GM18909 (cell line): ENCODE results near the gene MLST8.

Experiments
- ATAC-seq: cut with Tn5 transposase; IDR thresholded peaks from one replicate; pipeline ENCODE4 v1.9.1; 2021; ENCODE audit warnings: mild to moderate bottlenecking; ENCODE audit not compliant: unreplicated experiment, poor library complexity

Gene MLST8

DNA sequence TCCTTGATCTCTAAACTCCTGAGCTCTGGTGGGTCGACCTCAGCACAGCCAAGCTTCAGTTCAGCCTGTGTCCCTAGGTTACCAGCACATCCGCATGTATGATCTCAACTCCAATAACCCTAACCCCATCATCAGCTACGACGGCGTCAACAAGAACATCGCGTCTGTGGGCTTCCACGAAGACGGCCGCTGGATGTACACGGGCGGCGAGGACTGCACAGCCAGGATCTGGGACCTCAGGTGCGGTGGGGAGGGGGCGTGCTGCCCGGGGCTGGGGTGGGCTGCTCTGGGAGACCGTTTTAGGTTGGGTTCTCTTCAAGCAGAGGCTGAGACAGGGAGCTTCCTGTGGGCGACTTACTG is 1.1 kb downstream of the MLST8 start:
- no peak for ATAC-seq

DNA sequence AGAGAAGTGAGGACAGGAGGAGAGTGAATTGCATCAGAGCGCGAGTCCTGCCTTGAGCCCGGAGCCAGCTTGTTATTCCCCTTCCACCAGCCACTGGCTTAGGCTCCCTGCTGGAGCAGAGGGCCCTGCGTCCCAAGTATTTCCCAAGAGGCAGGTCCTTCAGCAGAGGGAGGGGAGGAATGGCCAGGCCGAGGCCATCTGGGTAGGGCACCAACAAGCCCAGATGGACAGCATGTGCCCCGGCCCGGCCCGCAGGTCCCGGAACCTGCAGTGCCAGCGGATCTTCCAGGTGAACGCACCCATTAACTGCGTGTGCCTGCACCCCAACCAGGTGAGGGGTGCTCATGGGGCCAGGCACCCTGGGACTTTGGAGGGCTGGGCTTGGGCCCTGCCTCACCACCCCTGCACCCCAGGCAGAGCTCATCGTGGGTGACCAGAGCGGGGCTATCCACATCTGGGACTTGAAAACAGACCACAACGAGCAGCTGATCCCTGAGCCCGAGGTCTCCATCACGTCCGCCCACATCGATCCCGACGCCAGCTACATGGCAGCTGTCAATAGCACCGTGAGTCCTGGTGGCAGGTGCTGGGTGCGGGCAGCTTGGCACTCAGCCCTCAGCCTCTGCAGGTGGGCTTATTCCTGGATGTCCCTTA is 1.7 kb downstream of the MLST8 start:
- no peak for ATAC-seq

DNA sequence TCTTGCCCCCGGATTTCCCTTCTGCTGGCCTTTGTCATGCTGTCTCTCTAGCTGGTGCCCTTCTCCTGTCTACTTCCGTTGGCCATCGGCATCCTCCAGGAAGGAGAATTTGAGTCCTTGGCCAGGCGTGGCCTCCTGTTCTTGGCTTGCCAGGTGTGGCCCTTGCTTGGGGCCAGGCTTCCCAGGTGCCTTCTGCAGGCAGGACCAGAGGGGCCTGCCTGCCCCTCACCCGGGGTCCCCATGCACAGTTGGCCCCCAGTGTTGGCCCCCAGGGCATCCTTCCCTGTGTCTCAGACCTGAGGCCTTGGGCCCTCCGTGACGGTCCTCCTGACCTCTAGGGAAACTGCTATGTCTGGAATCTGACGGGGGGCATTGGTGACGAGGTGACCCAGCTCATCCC is 2.6 kb downstream of the MLST8 start:
- ATAC-seq = no peak

DNA sequence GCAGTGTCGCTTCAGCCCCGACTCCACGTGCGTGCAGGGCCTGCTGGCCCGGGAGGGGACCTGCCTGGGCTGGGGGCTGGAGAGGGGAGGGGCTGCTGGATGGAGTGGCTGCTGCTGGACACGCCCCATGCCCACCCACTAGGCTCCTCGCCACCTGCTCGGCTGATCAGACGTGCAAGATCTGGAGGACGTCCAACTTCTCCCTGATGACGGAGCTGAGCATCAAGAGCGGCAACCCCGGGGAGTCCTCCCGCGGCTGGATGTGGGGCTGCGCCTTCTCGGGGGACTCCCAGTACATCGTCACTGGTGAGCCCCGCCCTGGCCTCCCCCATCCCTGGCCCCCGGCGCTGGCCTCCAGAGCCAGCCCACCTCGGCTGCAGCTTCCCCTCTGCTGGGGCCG is 3.1 kb downstream of the MLST8 start:
- ATAC-seq = no peak

DNA sequence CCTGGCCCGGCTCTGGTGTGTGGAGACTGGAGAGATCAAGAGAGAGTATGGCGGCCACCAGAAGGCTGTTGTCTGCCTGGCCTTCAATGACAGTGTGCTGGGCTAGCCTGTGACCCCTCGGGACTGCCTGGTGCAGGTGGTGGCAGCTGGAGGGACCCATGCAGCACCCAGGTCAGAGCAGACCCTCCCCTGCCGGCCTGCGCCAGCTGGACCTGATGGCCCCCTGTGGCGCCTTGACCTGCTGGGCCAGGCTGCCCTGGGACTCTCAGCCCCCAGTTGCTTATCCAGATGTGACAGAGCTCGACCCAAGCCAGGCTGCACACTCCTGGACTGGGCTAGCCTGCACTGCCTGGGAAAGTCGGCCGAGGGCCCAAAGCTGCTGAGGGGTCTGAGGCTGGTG is 3.5 kb downstream of the MLST8 start:
- no peak for ATAC-seq

DNA sequence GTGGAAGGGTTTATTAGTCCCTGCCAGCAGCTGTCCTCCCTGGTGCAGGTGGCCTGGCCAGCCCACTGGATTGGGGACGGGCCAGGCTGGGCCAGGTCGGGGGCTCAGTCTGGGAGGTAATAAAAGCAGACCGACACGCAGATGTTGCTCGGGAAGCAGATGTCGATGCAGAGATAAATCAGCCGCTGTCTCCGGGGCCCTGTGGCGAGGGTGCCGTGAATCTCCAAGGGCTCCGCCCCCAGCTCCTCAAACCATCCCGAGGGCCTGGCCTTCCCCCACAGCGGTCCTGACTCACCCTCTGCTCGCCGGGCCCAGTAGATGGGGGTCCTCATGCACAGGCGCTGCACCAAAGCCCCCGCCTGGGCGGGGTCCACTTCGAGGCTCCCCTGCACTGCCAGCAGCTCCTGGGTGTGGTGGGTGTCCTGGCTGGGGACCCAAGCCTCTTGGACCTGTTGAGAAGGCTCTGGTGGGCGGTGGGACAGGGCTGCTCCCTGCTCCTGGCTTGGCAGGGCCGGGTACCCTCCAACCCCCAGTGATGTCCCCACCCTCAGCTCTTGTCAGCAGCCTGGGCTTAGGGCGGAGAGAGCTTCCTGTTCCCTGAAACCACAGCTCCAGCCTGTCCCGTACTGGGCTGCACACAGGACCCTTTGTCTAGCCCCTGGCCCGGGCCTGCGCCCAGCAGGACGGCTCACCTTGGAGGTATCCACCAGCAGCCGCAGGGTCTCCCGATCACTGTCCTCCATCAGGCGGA is 4.2 kb downstream of the MLST8 start:
- no peak for ATAC-seq

DNA sequence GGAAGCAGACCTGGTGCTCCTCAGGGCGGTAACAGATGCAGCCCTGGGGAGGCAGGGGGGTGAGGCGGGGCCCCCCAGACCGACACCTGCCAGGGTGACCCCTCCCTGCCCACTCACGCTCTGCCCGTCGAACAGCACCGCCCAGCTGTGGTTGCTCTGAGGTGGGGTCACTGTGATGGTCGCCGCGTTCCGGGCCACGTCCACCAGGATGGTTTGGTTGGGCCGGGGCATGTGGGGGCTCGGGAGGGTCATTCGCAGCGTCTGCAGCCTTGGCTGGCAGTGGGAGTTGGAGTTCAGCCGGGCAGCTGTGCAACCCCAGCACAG is 4.7 kb downstream of the MLST8 start:
- no peak for ATAC-seq

DNA sequence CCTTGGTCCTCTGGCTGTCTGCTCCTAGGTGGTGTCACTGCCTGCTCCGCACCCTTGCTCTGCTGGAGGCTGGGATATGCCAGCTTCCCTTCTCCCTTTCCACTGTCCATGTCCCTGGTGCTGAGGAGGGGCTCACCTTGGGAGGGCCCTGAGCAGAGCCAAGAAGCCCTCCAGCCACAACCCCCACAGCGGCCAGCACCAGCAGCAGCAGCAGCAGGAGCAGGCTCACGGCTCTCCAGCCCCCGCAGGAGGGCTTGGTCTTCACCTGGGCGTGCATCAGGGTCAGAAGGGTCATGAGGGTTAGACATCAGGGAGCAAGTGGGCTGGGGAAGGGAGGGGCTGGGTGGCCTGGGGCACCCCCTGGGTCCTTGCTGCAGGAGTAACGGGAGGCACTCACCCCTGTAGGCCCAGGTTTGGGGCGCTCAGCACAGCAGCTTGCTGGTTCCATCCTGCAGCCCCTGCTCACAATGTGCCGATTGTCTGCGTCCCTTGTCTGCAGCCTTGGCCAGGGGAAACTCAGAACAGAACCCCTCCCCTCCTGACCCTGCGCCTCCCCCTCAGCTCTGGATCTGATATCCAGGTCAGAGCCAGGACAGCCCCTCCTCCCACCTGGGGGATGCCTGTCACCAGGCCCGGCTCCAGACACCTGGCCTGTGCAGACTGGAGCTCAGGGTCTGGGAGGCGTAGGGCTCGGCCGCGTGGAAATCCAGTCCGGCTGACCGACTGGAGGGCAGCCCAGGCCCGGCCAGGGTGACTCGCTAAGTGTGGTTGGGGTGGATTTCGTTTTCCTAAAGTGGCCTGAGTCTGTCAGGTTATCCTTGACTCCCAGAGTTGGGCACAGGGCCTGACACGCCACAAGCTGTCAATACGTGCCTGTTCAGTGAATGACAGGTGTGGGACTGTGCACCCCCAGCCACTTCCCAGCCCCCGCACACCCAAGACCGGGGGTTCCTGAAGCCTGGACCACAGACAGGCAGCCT is 5.4 kb downstream of the MLST8 start, which contains the start of gene BRICD5:
Gene BRICD5 (minus strand): TSS at position 478 of the 980 bp plus-strand sequence. CDS start 30 bp downstream, at position 448.
- ATAC-seq = no peak

DNA sequence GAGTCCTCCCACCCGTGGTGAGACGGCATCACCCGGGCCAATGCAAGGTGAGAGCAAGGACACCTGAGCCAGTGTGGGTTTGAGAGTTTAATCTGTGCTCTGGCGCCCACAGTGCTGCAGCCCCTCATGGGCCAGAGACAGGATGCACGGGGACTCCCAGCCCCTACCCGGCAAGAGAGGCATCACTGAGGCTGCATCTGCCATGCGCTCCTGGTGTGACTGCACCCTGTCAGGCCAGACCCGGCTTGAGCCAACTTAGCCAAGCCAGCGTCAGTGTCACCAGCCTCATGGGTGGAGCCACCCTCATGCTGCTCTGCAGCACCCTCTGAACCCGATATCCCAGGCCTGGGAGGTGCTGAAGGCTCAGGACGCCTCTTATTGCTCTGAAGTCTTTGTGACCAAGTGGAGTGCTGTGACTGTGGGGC is 6.7 kb downstream of the MLST8 start:
- no peak for ATAC-seq

DNA sequence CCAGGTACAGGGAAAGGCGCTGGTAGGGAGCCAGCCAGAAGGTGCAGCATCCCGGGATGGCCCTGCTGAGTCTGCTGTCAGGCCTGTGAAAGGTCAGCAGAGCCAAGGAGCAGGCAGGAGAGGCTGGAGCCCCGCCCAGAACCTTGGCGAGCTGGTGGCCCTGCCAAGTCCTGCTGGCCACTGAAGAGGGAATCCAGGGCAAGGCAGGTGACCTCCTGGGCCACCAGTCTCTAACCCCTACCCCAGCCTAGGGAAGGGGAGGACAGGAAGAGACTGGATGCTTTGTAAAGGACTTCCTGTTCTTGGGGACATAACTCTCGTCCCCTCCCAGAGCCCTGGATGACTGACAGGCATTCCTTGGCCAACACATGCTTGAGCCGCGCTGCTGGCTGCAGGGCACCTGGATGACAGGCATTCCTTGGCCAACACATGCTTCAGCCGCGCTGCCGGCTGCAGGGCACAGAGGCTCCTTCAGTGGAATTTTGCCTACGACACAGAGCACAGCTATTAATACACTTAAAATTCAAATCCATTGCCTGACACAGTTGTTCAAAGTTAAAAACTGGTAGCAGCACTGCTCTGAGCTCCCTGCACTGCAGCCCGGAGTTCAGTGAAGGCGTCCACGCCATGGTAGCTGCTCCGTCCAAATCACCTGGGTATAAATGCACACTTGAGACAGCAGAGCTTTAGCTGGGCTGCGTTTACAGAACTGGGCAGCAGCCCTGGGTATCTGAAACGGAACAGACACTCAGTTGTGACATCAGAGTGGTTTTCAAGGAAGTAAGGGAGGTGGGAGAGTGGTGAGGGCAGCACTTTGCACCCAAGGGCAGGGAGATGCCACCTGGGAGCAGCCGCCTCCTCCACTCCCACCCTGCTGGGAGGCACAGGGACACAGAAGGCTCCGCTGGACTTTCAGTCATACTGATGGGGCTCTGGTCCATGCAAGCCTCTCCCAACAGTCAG is 7.4 kb downstream of the MLST8 start:
- no peak for ATAC-seq

DNA sequence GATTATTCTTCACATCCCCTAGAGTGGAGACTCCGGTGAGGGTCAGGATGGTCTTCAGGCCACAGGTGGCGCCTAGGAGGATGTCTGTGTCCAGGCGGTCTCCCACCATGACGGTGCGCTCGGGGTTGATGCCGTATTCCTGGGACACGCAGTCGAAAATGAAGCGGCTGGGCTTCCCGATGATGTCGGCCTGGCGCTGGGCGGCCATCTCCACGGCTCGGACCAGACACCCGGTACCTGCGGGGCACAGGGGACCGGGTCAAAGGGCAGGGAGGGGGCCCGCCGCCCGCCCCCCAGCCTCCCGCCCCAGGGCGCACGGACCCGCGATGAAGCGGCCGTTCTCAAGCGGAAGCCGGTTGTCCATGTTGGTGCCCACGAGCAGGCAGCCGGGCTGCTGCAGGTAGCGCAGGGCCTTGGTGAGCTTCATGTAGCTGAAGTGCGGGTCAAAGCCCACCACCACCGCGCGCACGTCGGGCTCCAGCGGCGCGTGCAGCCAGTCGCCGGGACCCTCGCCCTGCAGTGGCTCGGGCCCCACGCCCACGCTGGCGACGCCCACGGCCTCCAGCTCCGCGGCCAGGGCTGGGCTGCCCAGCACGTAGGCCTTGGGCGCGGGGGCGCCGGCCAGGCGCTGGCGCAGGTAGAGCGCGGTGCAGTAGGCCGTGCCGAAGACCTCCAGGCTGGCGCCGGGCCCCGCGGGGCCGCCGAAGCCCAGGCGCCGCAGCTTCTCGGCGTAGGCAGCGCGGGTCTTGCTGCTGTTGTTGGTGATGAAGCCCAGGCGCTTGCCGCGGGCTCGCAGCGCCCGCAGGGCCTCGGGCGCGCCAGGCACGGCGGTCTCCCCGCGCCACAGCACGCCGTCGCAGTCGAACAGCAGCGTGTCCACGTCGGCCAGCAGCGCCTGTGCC is 8.8 kb downstream of the MLST8 start:
- peak; percentile 11 for ATAC-seq

DNA sequence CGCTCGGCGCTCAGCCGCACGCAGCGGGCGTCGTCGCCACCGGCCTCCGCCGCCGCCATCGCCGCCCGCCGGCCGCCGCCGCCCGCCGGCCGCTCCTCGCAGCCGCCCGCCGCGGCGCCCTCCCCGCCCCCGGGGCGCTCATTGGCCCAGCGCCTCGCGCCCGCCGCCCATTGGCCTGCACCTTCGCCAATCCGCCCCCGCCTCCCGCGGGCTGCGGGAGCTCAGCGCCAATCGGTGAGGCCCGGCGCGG is 9.4 kb downstream of the MLST8 start, which contains the start of gene PGP:
Gene PGP (minus strand): TSS at position 122 of the 250 bp plus-strand sequence. CDS start 63 bp downstream, at position 59.
- peak; percentile 85 for ATAC-seq

DNA sequence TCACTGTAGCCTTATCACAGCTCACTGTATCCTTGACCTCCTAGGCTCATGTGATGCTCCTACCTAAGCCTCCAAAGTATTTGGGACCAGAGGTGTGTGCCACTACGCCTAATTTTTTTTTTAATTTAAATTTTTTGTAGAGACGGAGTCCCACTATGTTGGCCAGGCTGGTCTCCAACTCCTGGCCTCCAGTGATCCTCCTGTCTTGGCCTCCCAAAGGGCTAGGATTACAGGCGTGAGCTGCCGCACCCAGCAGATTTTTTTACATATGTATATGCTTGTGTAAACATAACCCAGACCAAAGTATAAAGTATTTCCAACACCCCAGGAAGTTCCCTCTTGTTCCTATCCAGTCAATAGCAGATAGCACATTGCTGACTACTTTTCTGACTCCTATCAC is 11.1 kb downstream of the MLST8 start:
- no peak for ATAC-seq

DNA sequence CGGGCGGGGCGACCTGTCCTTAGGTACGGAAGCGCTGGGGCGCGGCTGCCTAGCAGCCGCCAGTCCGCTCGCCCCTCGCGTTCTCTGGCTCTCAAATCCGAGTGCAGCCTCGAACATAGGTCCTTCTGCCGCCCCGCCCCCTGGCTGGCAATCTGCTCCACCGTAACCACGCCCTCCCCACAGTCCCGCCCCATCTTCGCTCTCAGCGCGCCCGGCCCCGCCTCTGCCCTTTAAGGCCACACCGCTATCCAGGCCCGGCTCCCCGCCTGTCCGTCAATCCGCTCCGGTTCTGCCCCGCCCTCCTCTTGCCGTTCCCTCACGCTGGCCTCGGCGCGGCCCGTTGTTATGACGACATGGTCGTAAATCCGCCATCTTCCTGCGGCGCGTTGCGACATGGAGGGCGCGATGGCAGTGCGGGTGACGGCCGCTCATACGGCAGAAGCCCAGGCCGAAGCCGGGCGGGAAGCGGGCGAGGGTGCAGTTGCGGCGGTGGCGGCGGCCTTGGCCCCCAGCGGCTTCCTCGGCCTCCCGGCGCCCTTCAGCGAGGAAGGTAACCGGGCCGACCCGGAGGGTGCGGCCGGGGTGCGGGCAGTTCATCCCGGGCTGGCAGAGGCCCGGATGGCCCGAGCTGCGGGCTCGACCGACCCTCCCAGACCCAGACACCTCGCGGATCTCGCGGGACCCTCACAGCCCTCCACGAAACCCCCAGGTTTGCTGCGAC is 18.1 kb downstream of the MLST8 start, which contains the start of gene E4F1:
Gene E4F1 (plus strand): TSS at position 371 of the 721 bp plus-strand sequence. CDS start 23 bp downstream, at position 394.
- ATAC-seq = peak; percentile 95

DNA sequence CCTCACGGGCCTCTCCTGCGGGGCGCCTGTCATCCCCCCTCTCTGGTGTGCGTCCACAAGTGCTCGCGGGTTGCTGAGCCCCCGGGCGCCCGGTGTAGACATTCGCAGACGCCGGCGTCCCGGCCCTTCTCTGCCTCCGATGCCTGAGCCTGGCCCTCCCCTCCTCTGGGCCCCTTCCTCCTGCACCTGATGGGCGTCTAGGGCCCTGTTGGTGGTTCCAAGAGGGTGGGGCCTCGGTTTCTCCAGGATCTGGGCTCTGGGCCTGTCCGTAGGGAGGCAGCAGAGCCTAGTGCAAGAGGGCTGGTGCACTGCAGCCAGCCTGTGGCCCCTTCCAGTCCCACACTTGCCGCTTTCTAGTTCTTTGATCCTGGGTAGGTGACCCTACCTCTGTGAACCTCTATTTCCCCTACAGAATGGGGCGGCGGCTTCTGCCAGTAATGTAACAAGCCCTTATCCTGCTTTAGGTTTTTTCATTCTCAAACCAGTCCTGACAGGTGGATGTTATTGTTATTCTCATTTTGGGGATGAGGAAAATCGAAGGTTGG is 18.8 kb downstream of the MLST8 start:
- ATAC-seq = peak; percentile 27

DNA sequence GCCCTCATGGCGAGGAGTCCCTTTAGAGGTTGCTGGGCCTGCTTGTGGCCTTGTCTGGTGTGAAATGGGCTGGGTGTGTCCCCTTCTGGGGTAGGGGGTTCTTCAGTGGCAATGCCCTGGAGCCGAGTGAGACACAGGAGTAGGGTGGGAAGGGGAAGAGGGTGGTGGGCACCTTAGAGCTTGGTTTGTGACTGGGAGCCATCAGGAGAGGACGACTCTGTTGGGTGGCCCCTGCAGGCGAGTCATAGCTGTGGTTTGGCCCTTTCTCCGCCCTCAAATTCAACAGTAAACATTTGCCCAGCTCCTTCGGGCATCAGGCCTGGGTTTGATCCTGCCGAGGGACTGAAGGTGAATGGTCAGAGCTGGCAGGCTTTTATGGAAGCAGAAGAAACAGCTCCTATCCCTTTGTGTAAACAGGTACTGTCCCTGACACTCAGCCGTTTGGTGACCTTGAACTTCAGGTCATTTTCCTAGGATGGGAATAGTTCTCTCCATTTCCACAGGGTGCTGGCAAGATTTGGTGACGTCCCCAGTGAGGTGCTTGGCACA is 21.1 kb downstream of the MLST8 start:
- no peak for ATAC-seq

DNA sequence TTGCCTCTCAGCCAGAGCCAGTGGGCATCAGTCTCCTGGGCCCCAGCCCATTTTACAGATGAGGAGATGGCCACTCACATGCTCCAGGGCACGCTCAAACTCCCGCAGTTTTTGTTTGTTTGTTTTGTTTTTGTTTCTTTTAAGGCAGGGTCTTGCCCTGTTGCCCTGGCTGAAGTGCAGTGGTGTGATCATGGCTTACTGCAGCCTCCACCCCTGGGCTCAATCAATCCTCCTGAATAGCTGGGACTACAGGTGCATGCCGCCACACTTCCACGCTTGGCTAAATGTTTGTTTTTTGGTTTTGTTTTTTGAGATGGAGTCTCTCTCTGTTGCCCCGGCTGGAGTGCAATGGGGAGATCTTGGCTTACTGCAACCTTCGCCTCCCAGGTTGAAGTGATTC is 21.7 kb downstream of the MLST8 start:
- no peak for ATAC-seq
